ENCODE measurements around the gene OR11H7.
"Not testable (repeated sequence)": the region's sequence is repeated elsewhere in the genome, so short reads cannot be mapped to it uniquely, and the experiment has no call there.

OR11H7 gene

DNA sequence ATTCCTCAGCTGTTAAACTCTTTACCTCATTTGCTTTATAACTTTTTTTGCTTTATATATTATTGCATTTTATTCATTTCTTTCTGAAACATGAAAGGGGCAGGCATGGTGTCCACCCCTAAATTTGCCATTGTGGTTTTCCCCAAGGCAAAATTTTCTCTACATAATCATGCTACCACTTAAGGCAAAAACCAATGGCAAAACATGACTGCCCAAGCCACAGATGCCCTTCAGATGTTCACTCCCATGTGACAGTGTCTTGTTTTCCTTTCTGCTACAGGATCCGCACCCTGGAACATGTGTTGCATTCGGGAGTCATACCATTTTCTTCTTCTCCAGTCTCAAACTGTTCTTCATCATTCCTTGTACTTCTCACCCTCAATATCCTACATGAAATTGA lies 48.6 kb downstream of the OR11H7 start:
- H3K4me3 ChIP-seq (ENCODE audit: low read depth, low read length) = no peak overlapping the region
- DNase-seq (ENCODE audit: low read depth) = no peak
- TF ChIP-seq, protein P1, sequence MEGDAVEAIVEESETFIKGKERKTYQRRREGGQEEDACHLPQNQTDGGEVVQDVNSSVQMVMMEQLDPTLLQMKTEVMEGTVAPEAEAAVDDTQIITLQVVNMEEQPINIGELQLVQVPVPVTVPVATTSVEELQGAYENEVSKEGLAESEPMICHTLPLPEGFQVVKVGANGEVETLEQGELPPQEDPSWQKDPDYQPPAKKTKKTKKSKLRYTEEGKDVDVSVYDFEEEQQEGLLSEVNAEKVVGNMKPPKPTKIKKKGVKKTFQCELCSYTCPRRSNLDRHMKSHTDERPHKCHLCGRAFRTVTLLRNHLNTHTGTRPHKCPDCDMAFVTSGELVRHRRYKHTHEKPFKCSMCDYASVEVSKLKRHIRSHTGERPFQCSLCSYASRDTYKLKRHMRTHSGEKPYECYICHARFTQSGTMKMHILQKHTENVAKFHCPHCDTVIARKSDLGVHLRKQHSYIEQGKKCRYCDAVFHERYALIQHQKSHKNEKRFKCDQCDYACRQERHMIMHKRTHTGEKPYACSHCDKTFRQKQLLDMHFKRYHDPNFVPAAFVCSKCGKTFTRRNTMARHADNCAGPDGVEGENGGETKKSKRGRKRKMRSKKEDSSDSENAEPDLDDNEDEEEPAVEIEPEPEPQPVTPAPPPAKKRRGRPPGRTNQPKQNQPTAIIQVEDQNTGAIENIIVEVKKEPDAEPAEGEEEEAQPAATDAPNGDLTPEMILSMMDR (IDR thresholded peaks at IDR 0.05; ENCODE audit: low read depth, low read length, missing control alignments) = no peak

DNA sequence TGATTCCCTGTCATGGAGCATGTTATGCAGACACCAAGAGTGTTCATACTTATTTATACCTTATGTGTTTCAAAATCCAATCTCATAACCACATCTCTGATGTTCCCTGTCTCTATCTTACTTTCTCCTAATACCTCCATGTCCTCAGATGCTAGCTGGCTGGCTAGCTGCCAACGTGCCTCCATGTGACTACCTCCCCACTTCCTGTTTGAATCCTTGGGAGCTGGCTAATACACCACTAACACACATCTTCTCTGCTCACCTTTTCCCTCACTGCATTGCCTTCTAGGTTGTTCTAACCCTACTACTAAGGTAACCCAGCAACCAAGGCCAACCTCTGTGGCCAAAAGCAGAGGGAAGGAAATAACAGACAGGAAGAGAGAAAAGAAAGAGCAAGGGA lies 49.6 kb downstream of the OR11H7 start:
- no peak overlapping the region for H3K4me3 ChIP-seq (ENCODE audit: low read depth, low read length)
- TF ChIP-seq, protein P1 (IDR thresholded peaks at IDR 0.05; ENCODE audit: low read depth, low read length, missing control alignments) = no peak
- no peak for DNase-seq (ENCODE audit: low read depth)

DNA sequence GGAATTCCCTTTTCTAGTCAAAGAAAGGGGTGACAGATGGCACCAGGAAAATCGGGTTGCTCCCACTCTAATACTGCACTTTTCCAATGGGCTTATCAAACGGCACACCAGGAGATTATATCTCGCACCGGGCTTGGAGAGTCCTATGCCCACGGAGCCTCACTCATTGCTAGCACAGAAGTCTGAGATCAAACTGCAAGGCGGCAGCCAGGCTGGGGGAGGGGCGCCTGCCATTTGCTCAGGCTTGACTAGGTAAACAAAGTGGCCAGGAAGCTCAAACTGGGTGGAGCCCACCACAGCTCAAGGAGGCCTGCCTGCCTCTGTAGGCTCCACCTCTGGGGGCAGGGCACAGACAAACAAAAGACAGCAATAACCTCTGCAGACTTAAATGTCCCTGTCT lies 51.5 kb downstream of the OR11H7 start:
- not testable (repeated sequence) for DNase-seq (ENCODE audit: low read depth); H3K4me3 ChIP-seq (ENCODE audit: low read depth, low read length)

All from GM12864 (cell line).